GM23338 (cell line): ENCODE results near the gene CGA. TPM values are rescaled to one million over a fixed set of nuclear protein-coding genes. Genes with fewer than 3 reads are reported as not detected.

Experiments
- ATAC-seq: fragments of 200-7000 bp; cut with Tn5 transposase; 3 replicates; pipeline ENCODE4 v1.9.1; 2020
- DNase-seq: peaks from one replicate; pipeline ENCODE4 v3.0.0-alpha.2; 2015; ENCODE audit warnings: low spot score
- H2AFZ ChIP-seq: fragments of 200-600 bp; sonication (generic); 2 replicates; pipeline ENCODE4 v1.8.0; 2016; ENCODE audit warnings: antibody characterized with exemption, mild to moderate bottlenecking, moderate library complexity
- H3F3A ChIP-seq: fragments of 200-600 bp; sonication (generic); replicated peaks from 2 replicates; pipeline ENCODE4 v1.8.0; 2017; ENCODE audit warnings: antibody characterized with exemption, mixed run types, low read depth
- H3K27ac ChIP-seq: fragments of 200-600 bp; sonication (generic); 2 replicates; pipeline ENCODE4 v1.6.1; 2016; ENCODE audit warnings: low read depth
- H3K27me3 ChIP-seq: fragments of 200-600 bp; sonication (generic); 2 replicates; pipeline ENCODE4 v1.8.0; 2016; ENCODE audit warnings: mild to moderate bottlenecking, mixed run types, moderate library complexity; ENCODE audit not compliant: insufficient read depth
- H3K36me3 ChIP-seq: fragments of 200-600 bp; sonication (generic); 2 replicates; pipeline ENCODE4 v1.8.0; 2016; ENCODE audit warnings: mild to moderate bottlenecking; ENCODE audit not compliant: insufficient read depth
- H3K4me1 ChIP-seq: fragments of 200-600 bp; sonication (generic); 2 replicates; pipeline ENCODE4 v1.8.0; 2016; ENCODE audit warnings: mild to moderate bottlenecking, moderate library complexity; ENCODE audit not compliant: insufficient read depth
- H3K4me2 ChIP-seq: fragments of 200-600 bp; sonication (generic); 2 replicates; pipeline ENCODE4 v1.7.1; 2017; ENCODE audit warnings: mixed run types
- H3K4me3 ChIP-seq: fragments of 200-600 bp; sonication (generic); 2 replicates; pipeline ENCODE4 v1.6.1; 2016; ENCODE audit warnings: mixed run types
- H3K79me2 ChIP-seq: fragments of 200-600 bp; sonication (generic); replicated peaks from 2 replicates; pipeline ENCODE4 v1.8.0; 2017; ENCODE audit warnings: mild to moderate bottlenecking; ENCODE audit not compliant: insufficient read depth
- H3K9me2 ChIP-seq: fragments of 200-600 bp; sonication (generic); 2 replicates; pipeline ENCODE4 v1.8.0; 2017; ENCODE audit not compliant: insufficient read depth
- H4K20me1 ChIP-seq: fragments of 200-600 bp; sonication (generic); replicated peaks from 2 replicates; pipeline ENCODE4 v1.8.0; 2017; ENCODE audit warnings: mild to moderate bottlenecking; ENCODE audit not compliant: insufficient read depth
- H3K27ac Mint-ChIP-seq: 2 replicates; pipeline ENCODE4 v1.8.0; 2020; ENCODE audit warnings: inconsistent platforms, mild to moderate bottlenecking, moderate library complexity, mixed read lengths
- H3K27me3 Mint-ChIP-seq: 3 replicates; pipeline ENCODE4 v1.8.0; 2022; ENCODE audit warnings: low read depth, mild to moderate bottlenecking, moderate library complexity, mixed read lengths, inconsistent platforms; ENCODE audit not compliant: insufficient read depth, poor library complexity
- H3K36me3 Mint-ChIP-seq: 3 replicates; pipeline ENCODE4 v1.8.0; 2021; ENCODE audit warnings: low read depth, mild to moderate bottlenecking, inconsistent platforms, moderate library complexity, mixed read lengths
- H3K4me1 Mint-ChIP-seq: 3 replicates; pipeline ENCODE4 v1.8.0; 2020; ENCODE audit warnings: mild to moderate bottlenecking, inconsistent platforms, mixed read lengths
- H3K4me3 Mint-ChIP-seq: 3 replicates; pipeline ENCODE4 v1.8.0; 2021; ENCODE audit warnings: moderate library complexity, mild to moderate bottlenecking, inconsistent platforms, mixed read lengths
- H3K9me3 Mint-ChIP-seq: 3 replicates; pipeline ENCODE4 v1.8.0; 2020; ENCODE audit warnings: moderate library complexity, mild to moderate bottlenecking, inconsistent platforms, mixed read lengths
- CREB1 ChIP-seq: fragments of 250-450 bp; sonication (Bioruptor Pico); IDR thresholded peaks from 2 replicates; pipeline ENCODE4 v1.5.0; 2020; ENCODE audit warnings: low read depth, mild to moderate bottlenecking, moderate library complexity
- EZH2 ChIP-seq: fragments of 200-600 bp; sonication (generic); IDR thresholded peaks from one replicate; pipeline ENCODE4 v1.8.0; 2017; ENCODE audit warnings: antibody characterized with exemption, mild to moderate bottlenecking, low read depth; ENCODE audit not compliant: unreplicated experiment
- EZH2phosphoT487 ChIP-seq: fragments of 200-600 bp; sonication (generic); IDR thresholded peaks from one replicate; pipeline ENCODE4 v1.8.1; 2018; ENCODE audit warnings: antibody characterized with exemption; ENCODE audit not compliant: unreplicated experiment
- JUNB ChIP-seq: IDR thresholded peaks from one replicate; pipeline ENCODE4 v1.6.1; 2016; ENCODE audit warnings: antibody characterized with exemption; ENCODE audit not compliant: unreplicated experiment
- NANOG ChIP-seq: IDR thresholded peaks from 2 replicates; pipeline ENCODE4 v1.6.1; 2016; ENCODE audit warnings: antibody characterized with exemption, borderline replicate concordance
- POLR2AphosphoS5 ChIP-seq: IDR thresholded peaks from 2 replicates; pipeline ENCODE4 v1.6.1; 2016; ENCODE audit warnings: antibody characterized with exemption, low read depth
- ZNF114 ChIP-seq: fragments of 250-450 bp; sonication (Bioruptor Pico); IDR thresholded peaks from 2 replicates; pipeline ENCODE4 v1.5.0; 2020; ENCODE audit warnings: mild to moderate bottlenecking, moderate library complexity
- ZNF331 ChIP-seq: fragments of 250-450 bp; sonication (Bioruptor Pico); IDR thresholded peaks from 2 replicates; pipeline ENCODE4 v1.5.0; 2020; ENCODE audit warnings: low read depth, mild to moderate bottlenecking, moderate library complexity
- polyA plus RNA-seq: library from polyadenylated mRNA; unstranded; fragments of >200 nt; fragmentation: Nextera tagmentation; extraction: Ambion mirVana; gene quantifications from 2 replicates; pipeline ENCODE4 v1.2.1, GENCODE V29; 2016
- total RNA-seq: library from RNA; depleted of rRNA; stranded (reverse); fragments of >200 nt; shearing (Covaris generic); gene quantifications from 2 replicates; pipeline ENCODE4 v1.2.3, GENCODE V29; 2014
- TF ChIP-seq, protein P1 (sequence below): IDR thresholded peaks from one replicate; pipeline ENCODE4 v1.6.1; 2018; ENCODE audit warnings: antibody characterized with exemption; ENCODE audit not compliant: unreplicated experiment
- TF ChIP-seq, protein P2 (sequence below), 2 experiments: fragments of 200-600 bp in 1 of 2; sonication (generic) in 1 of 2; conservative IDR thresholded peaks; 2 replicates each; pipeline versions ENCODE4 v1.5.1 to v1.6.1; 2016 to 2017; ENCODE audit warnings: antibody characterized with exemption in 2 of 2, low read depth in 2 of 2, mild to moderate bottlenecking in 2 of 2, moderate library complexity in 1 of 2

Gene CGA
- total and polyA plus RNA-seq, 2 experiments from 2014 or later: not detected

DNA sequence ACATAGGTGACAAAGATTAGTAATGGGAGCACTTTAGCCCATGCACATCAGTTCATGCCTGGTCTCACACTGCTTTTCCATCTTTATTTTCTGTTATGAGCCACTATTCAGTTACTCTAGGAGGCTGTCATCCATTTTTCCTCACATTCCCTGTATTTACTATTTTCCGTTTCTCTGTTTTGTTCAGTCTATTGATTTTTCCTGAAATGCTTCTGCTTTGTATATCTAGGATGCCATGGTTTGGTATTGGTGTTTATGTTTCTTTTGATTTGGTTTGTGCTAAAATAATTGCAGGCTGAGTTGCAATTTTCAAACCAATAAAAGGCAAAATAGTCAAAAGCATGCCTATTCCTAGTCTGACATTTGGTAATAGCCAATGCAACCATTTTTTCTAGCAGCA lies 31.6 kb upstream of the CGA start (continued):
- TF ChIP-seq ZNF114 (CRISPR knock-in tag) (no peak), CREB1 (CRISPR knock-in tag) (no peak), EZH2 (no peak), NANOG (no peak), POLR2AphosphoS5 (no peak)
- TF ChIP-seq, protein P1, sequence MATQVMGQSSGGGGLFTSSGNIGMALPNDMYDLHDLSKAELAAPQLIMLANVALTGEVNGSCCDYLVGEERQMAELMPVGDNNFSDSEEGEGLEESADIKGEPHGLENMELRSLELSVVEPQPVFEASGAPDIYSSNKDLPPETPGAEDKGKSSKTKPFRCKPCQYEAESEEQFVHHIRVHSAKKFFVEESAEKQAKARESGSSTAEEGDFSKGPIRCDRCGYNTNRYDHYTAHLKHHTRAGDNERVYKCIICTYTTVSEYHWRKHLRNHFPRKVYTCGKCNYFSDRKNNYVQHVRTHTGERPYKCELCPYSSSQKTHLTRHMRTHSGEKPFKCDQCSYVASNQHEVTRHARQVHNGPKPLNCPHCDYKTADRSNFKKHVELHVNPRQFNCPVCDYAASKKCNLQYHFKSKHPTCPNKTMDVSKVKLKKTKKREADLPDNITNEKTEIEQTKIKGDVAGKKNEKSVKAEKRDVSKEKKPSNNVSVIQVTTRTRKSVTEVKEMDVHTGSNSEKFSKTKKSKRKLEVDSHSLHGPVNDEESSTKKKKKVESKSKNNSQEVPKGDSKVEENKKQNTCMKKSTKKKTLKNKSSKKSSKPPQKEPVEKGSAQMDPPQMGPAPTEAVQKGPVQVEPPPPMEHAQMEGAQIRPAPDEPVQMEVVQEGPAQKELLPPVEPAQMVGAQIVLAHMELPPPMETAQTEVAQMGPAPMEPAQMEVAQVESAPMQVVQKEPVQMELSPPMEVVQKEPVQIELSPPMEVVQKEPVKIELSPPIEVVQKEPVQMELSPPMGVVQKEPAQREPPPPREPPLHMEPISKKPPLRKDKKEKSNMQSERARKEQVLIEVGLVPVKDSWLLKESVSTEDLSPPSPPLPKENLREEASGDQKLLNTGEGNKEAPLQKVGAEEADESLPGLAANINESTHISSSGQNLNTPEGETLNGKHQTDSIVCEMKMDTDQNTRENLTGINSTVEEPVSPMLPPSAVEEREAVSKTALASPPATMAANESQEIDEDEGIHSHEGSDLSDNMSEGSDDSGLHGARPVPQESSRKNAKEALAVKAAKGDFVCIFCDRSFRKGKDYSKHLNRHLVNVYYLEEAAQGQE: no peak

DNA sequence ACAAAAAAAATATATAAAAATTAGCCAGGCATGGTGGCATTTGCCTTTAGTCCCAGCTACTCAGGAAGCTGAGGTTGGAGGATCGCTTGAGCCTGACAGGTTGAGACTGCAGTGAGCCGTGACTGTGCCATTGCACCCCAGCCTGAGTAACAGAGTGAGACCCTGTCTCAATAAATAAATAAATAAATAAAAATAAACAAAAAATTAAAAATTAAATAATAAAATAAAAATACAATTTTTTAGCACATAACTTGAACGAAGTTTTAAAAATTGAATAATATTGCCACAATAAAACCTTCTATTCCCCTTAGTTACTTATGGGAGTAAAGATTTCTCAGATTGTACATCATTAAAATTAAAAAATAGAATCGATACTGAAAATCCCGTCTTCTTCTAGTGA lies 29.2 kb upstream of the CGA start:
- no peaks in the 10 kb centered on the region for H4K20me1 ChIP-seq
- H3K36me3 ChIP-seq: no peaks in the 10 kb centered on the region
- TF ChIP-seq ZNF331 (CRISPR knock-in tag) (no peak), POLR2AphosphoS5 (no peak), EZH2phosphoT487 (no peak), EZH2 (no peak), JUNB (no peak), CREB1 (CRISPR knock-in tag) (no peak), NANOG (no peak)
- TF ChIP-seq, protein P1: no peak
- TF ChIP-seq, protein P2, sequence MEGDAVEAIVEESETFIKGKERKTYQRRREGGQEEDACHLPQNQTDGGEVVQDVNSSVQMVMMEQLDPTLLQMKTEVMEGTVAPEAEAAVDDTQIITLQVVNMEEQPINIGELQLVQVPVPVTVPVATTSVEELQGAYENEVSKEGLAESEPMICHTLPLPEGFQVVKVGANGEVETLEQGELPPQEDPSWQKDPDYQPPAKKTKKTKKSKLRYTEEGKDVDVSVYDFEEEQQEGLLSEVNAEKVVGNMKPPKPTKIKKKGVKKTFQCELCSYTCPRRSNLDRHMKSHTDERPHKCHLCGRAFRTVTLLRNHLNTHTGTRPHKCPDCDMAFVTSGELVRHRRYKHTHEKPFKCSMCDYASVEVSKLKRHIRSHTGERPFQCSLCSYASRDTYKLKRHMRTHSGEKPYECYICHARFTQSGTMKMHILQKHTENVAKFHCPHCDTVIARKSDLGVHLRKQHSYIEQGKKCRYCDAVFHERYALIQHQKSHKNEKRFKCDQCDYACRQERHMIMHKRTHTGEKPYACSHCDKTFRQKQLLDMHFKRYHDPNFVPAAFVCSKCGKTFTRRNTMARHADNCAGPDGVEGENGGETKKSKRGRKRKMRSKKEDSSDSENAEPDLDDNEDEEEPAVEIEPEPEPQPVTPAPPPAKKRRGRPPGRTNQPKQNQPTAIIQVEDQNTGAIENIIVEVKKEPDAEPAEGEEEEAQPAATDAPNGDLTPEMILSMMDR (conservative IDR thresholded peaks at IDR 0.05; ENCODE audit: low read depth in 2 of 2): no peak

More for the DNA sequence above, 29.2 kb upstream of the CGA start:
- ATAC-seq (no peak), DNase-seq (no peak)
- Mint-ChIP-seq H3K4me3 (no peak overlapping the region), H3K9me3 (peaks cover 6% of the 10 kb centered on the region; the same call in 2 of the 3 replicates), H3K36me3 (peaks cover 5% of the 10 kb centered on the region; the same call in 2 of the 3 replicates), H3K4me1 (peaks cover 3% of the 10 kb centered on the region; the same call in 2 of the 3 replicates), H3K27me3 (peaks cover 9% of the 10 kb centered on the region), H3K27ac (no peak overlapping the region)
- Histone ChIP-seq H2AFZ (no peak overlapping the region), H3K4me2 (no peak overlapping the region), H3K27ac (no peak overlapping the region), H3K4me3 (no peak overlapping the region), H3K79me2 (no peaks in the 10 kb centered on the region), H3K27me3 (no peaks in the 10 kb centered on the region), H3K4me1 (no peaks in the 10 kb centered on the region), H3F3A (peaks cover 8% of the 10 kb centered on the region; the same call in 1 of the 2 replicates), H3K9me2 (0 out of 2 replicates have a peak, but pooled peaks cover 3% of the 10 kb centered on the region)
